HG03135 (cell line): ENCODE measurements around the gene SPOP.
"Not testable (repeated sequence)": the region's sequence is repeated elsewhere in the genome, so short reads cannot be mapped to it uniquely, and the experiment has no call there.

ENCODE experiments used
- ATAC-seq: cut with Tn5 transposase; IDR thresholded peaks from one replicate; pipeline ENCODE4 v1.9.1; 2021; ENCODE audit warnings: mild to moderate bottlenecking, moderate library complexity; ENCODE audit not compliant: unreplicated experiment

Gene SPOP

GRCh38 chr17:49677933-49678847, at the start of gene SPOP:
TSS of gene SPOP (minus strand) at chr17:49678097. CDS start at chr17:49622810, 55,287 bp downstream.
- ATAC-seq = peak; percentile 83

GRCh38 chr17:49727380-49727779, 49.5 kb upstream of the SPOP start:
- no peak for ATAC-seq

- ATAC-seq = no peak
These were observed 47.7 kb upstream of the SPOP start for GRCh38 chr17:49725452-49726130.

- not testable (repeated sequence) for ATAC-seq
These were observed 46.7 kb upstream of the SPOP start for GRCh38 chr17:49724552-49724951.

GRCh38 chr17:49723423-49723822, 45.5 kb upstream of the SPOP start:
- no peak for ATAC-seq

GRCh38 chr17:49722066-49722465, 44.2 kb upstream of the SPOP start:
- ATAC-seq = no peak

- ATAC-seq = no peak
These were observed 39.5 kb upstream of the SPOP start for GRCh38 chr17:49717371-49717861.

- no peak for ATAC-seq
These were observed 38.9 kb upstream of the SPOP start for GRCh38 chr17:49716668-49717364.

- no peak for ATAC-seq
These were observed 37.9 kb upstream of the SPOP start for GRCh38 chr17:49715717-49716279.

GRCh38 chr17:49715216-49715615, 37.3 kb upstream of the SPOP start:
- ATAC-seq = no peak

GRCh38 chr17:49708515-49709183, 30.8 kb upstream of the SPOP start:
- ATAC-seq = no peak

GRCh38 chr17:49707608-49708514, 30.0 kb upstream of the SPOP start, which contains the start of gene SLC35B1:
TSS of gene SLC35B1 (minus strand) at chr17:49707964. CDS start at chr17:49707833, 131 bp downstream.
- ATAC-seq = peak; percentile 85

- no peak for ATAC-seq
These were observed 29.3 kb upstream of the SPOP start for GRCh38 chr17:49707246-49707607.

- no peak for ATAC-seq
These were observed 27.4 kb upstream of the SPOP start for GRCh38 chr17:49705254-49705653.

GRCh38 chr17:49703557-49704277, 25.8 kb upstream of the SPOP start:
- ATAC-seq = no peak

- no peak for ATAC-seq
These were observed 23.1 kb upstream of the SPOP start for GRCh38 chr17:49700960-49701359.

- ATAC-seq = no peak
These were observed 22.2 kb upstream of the SPOP start for GRCh38 chr17:49699966-49700575.

- no peak for ATAC-seq
These were observed 20.1 kb upstream of the SPOP start for GRCh38 chr17:49698005-49698404.
